ENCODE measurements around the gene PIEZO2. TPM values are rescaled to one million over a fixed set of nuclear protein-coding genes. Genes with fewer than 3 reads are reported as not detected.

The PIEZO2 gene
- total RNA-seq, 3 donors from 2014 or later (not counting 1 experiment from before 2014, with no cell fraction given): not detected

- Histone ChIP-seq H3K4me1 (ENCODE audit: control insufficient read depth, insufficient read depth, low read length) (no peaks in the 10 kb centered on the region), H3K9me3 (ENCODE audit: control insufficient read depth, insufficient read depth, low read length) (no peaks in the 10 kb centered on the region), H3K27ac (ENCODE audit: low read length) (no peak overlapping the region), H3K27me3 (ENCODE audit: control insufficient read depth, insufficient read depth, low read length) (no peaks in the 10 kb centered on the region), H3K4me3 (ENCODE audit: low read length) (no peak overlapping the region), H3K36me3 (ENCODE audit: control insufficient read depth, insufficient read depth, low read length) (no peaks in the 10 kb centered on the region)
- no peaks in the 10 kb centered on the region for H3K27me3 Mint-ChIP-seq (ENCODE audit: low read depth in 2 of 2)
- no peaks in the 10 kb centered on the region for H3K4me1 Mint-ChIP-seq
- ATAC-seq (no peak), DNase-seq (no peak)
- no peak overlapping the region for H3K27ac Mint-ChIP-seq
- no peak overlapping the region for H3K4me3 Mint-ChIP-seq
- TF ChIP-seq, protein P1, sequence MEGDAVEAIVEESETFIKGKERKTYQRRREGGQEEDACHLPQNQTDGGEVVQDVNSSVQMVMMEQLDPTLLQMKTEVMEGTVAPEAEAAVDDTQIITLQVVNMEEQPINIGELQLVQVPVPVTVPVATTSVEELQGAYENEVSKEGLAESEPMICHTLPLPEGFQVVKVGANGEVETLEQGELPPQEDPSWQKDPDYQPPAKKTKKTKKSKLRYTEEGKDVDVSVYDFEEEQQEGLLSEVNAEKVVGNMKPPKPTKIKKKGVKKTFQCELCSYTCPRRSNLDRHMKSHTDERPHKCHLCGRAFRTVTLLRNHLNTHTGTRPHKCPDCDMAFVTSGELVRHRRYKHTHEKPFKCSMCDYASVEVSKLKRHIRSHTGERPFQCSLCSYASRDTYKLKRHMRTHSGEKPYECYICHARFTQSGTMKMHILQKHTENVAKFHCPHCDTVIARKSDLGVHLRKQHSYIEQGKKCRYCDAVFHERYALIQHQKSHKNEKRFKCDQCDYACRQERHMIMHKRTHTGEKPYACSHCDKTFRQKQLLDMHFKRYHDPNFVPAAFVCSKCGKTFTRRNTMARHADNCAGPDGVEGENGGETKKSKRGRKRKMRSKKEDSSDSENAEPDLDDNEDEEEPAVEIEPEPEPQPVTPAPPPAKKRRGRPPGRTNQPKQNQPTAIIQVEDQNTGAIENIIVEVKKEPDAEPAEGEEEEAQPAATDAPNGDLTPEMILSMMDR (IDR thresholded peaks at IDR 0.05): no peak
- intact Hi-C loops (cut with micrococcal nuclease): no loop called here
- no peaks in the 10 kb centered on the region for H3K36me3 Mint-ChIP-seq
- H3K9me3 Mint-ChIP-seq: peaks cover 3 to 4% of the 10 kb centered on the region in 2 donors
- WGBS (ENCODE audit: insufficient coverage): 86% methylated on average over 8 of the region's 10 CpGs
Measured at GRCh38 chr18:11125492-11126315, 23.7 kb downstream of the PIEZO2 start.

- H3K9me3 Mint-ChIP-seq: peaks cover 3 to 4% of the 10 kb centered on the region in 2 donors
- TF ChIP-seq, protein P1 (IDR thresholded peaks at IDR 0.05): no peak
- H3K27ac Mint-ChIP-seq: no peak overlapping the region
- H3K4me1 Mint-ChIP-seq: no peaks in the 10 kb centered on the region
- Histone ChIP-seq H3K9me3 (ENCODE audit: control insufficient read depth, insufficient read depth, low read length) (no peaks in the 10 kb centered on the region), H3K4me1 (ENCODE audit: control insufficient read depth, insufficient read depth, low read length) (no peaks in the 10 kb centered on the region), H3K4me3 (ENCODE audit: low read length) (no peak overlapping the region), H3K36me3 (ENCODE audit: control insufficient read depth, insufficient read depth, low read length) (no peaks in the 10 kb centered on the region), H3K27me3 (ENCODE audit: control insufficient read depth, insufficient read depth, low read length) (no peaks in the 10 kb centered on the region), H3K27ac (ENCODE audit: low read length) (no peak overlapping the region)
- 70% methylated on average over 1 of the region's 1 CpG for WGBS (ENCODE audit: insufficient coverage)
- H3K27me3 Mint-ChIP-seq (ENCODE audit: low read depth in 2 of 2): no peaks in the 10 kb centered on the region
- no peaks in the 10 kb centered on the region for H3K36me3 Mint-ChIP-seq
- no peak overlapping the region for H3K4me3 Mint-ChIP-seq
- intact Hi-C loops (cut with micrococcal nuclease): no loop called here
- no peak for DNase-seq
- ATAC-seq: no peak
Measured at GRCh38 chr18:11124054-11124453, 25.3 kb downstream of the PIEZO2 start.

DNA sequence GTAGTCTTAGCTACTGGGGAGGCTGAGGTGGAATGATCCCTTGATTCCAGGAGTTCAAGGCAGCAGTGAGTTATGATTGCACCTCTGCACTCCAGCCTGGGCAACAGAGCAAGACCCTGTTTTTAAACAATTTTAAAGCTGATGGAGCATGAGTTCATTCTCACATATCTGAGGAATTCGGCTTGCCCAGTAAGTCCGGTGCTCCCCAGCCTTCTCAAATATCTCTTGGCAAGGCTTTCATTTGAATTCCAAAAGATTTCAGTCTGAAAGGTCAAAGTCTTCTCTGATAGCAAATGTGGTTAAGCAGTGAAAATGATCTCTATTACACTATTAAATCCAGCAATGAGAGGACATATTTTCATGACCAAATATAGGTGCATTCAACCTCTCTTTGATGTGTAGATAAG is 27.9 kb downstream of the PIEZO2 start:
- Histone ChIP-seq H3K4me1 (ENCODE audit: control insufficient read depth, insufficient read depth, low read length) (no peaks in the 10 kb centered on the region), H3K27me3 (ENCODE audit: control insufficient read depth, insufficient read depth, low read length) (no peaks in the 10 kb centered on the region), H3K4me3 (ENCODE audit: low read length) (no peak overlapping the region), H3K36me3 (ENCODE audit: control insufficient read depth, insufficient read depth, low read length) (no peaks in the 10 kb centered on the region), H3K9me3 (ENCODE audit: control insufficient read depth, insufficient read depth, low read length) (no peaks in the 10 kb centered on the region), H3K27ac (ENCODE audit: low read length) (no peak overlapping the region)
- H3K27me3 Mint-ChIP-seq (ENCODE audit: low read depth in 2 of 2): no peaks in the 10 kb centered on the region
- no peak overlapping the region for H3K4me3 Mint-ChIP-seq
- intact Hi-C loops (cut with micrococcal nuclease): no loop called here
- ATAC-seq: no peak
- H3K36me3 Mint-ChIP-seq: no peaks in the 10 kb centered on the region
- TF ChIP-seq, protein P1 (IDR thresholded peaks at IDR 0.05): no peak
- no peak overlapping the region for H3K27ac Mint-ChIP-seq
- DNase-seq: no peak
- peaks cover 0 to 3% of the 10 kb centered on the region in 2 donors for H3K9me3 Mint-ChIP-seq
- no peaks in the 10 kb centered on the region for H3K4me1 Mint-ChIP-seq
- WGBS (ENCODE audit: insufficient coverage): 85% methylated on average over 2 of the region's 2 CpGs
